ENCODE results near the gene RNF186.
"Not testable (repeated sequence)": the region's sequence is repeated elsewhere in the genome, so short reads cannot be mapped to it uniquely, and the experiment has no call there.

The RNF186 gene

DNA sequence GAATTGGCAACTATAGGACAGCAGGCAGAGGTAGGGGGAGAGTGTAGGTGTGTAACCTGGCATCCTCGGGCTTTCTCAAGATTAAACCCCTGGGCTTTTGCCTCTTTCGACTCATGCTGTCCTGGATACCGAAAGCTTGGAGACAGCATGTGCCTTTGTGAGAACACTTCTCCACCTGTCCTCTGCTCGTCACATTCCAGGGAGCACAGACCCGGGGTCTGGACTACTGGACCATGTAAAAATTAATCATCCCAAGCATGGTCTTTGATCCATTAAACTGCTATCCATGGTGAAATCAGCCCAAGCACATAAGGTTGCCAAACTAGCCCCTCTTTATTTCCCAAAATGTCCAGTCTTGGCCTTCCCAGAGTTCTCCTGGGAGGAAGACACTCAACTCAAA lies 9.0 kb upstream of the RNF186 start:
- no peak overlapping the region for H3K9ac ChIP-seq (ENCODE audit: low read length)
- no peaks in the 10 kb centered on the region for H3K4me1 ChIP-seq (ENCODE audit: control insufficient read depth, low read depth, low read length)
- no peak overlapping the region for H3K27ac ChIP-seq (ENCODE audit: low read length)
- no peaks in the 10 kb centered on the region for H3K9me3 ChIP-seq (ENCODE audit: control insufficient read depth, low read depth, low read length)
- H3K27me3 ChIP-seq (ENCODE audit: control insufficient read depth, insufficient read depth, low read length) = no peaks in the 10 kb centered on the region
- no peak overlapping the region for H3K4me3 ChIP-seq (ENCODE audit: low read length)
- H3K36me3 ChIP-seq (ENCODE audit: control insufficient read depth, low read depth, low read length) = no peaks in the 10 kb centered on the region

DNA sequence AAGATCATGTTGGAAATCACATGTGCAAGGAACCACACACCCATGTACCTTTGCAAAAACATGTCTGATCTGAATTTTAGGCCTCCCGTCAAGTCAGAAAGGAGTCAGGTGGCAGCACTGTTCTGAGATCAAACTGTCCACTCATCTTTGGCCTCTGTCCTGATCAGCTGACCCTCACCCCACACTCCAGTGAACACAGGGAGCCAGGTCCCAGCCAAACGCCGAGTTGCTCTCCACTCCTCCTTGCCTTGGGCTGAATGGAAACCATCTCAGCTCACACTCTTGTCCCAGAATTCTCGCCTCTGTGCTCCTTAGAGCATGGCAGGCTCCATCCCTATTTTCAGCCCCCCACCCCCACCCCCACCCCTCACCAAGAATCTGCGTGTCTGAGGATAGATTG lies 4.6 kb upstream of the RNF186 start:
- Histone ChIP-seq H3K9ac (ENCODE audit: low read length) (no peak overlapping the region), H3K27me3 (ENCODE audit: control insufficient read depth, insufficient read depth, low read length) (no peaks in the 10 kb centered on the region), H3K4me1 (ENCODE audit: control insufficient read depth, low read depth, low read length) (peaks cover 23% of the 10 kb centered on the region), H3K36me3 (ENCODE audit: control insufficient read depth, low read depth, low read length) (no peaks in the 10 kb centered on the region), H3K9me3 (ENCODE audit: control insufficient read depth, low read depth, low read length) (no peaks in the 10 kb centered on the region), H3K27ac (ENCODE audit: low read length) (no peak overlapping the region), H3K4me3 (ENCODE audit: low read length) (no peak overlapping the region)

DNA sequence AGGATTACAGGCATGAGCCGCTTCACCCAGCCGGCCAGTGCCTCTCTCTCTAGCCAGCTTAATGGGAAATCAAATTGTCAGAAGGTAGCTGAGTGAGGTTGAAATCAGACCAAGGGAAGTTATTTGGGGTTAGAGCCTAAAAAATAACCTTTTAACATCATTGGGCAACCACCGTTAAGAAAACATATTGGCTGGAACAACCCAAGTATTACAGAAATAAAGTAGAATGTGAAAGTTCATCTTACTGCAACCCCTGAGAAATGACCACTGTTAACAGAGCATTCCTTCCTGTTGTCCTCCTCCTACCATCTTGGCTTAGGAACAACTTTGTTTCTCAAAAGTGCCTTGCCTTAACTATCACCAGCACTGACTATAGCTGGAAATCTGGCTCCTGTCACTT lies 3.2 kb upstream of the RNF186 start:
- Histone ChIP-seq H3K9ac (ENCODE audit: low read length) (no peak overlapping the region), H3K36me3 (ENCODE audit: control insufficient read depth, low read depth, low read length) (no peaks in the 10 kb centered on the region), H3K27ac (ENCODE audit: low read length) (no peak overlapping the region), H3K4me1 (ENCODE audit: control insufficient read depth, low read depth, low read length) (peaks cover 23% of the 10 kb centered on the region), H3K27me3 (ENCODE audit: control insufficient read depth, insufficient read depth, low read length) (no peaks in the 10 kb centered on the region), H3K9me3 (ENCODE audit: control insufficient read depth, low read depth, low read length) (no peaks in the 10 kb centered on the region), H3K4me3 (ENCODE audit: low read length) (no peak overlapping the region)

DNA sequence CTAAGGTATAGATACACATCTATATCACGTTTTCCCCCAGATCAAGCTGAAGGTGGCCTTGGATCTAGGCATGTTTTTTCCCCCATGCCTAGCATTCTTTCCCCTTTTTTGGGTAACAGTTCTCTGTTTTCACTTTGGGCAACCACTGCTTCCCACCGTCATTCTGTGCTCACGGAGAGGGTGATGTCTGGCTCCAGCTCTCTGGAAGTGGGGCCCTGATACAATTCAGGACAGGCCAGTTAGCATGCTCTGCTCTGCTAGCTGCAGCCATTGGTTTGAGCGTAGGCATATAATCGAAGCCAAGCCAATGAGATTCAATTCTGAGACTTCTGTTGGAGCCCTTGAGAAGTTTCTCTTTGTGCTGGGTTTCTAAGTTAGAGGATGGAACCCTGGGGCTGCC lies 2.1 kb upstream of the RNF186 start:
- Histone ChIP-seq H3K9ac (ENCODE audit: low read length) (no peak overlapping the region), H3K36me3 (ENCODE audit: control insufficient read depth, low read depth, low read length) (no peaks in the 10 kb centered on the region), H3K27ac (ENCODE audit: low read length) (no peak overlapping the region), H3K4me3 (ENCODE audit: low read length) (peak overlapping the region; percentile 5), H3K27me3 (ENCODE audit: control insufficient read depth, insufficient read depth, low read length) (no peaks in the 10 kb centered on the region), H3K9me3 (ENCODE audit: control insufficient read depth, low read depth, low read length) (no peaks in the 10 kb centered on the region), H3K4me1 (ENCODE audit: control insufficient read depth, low read depth, low read length) (peaks cover 23% of the 10 kb centered on the region)

DNA sequence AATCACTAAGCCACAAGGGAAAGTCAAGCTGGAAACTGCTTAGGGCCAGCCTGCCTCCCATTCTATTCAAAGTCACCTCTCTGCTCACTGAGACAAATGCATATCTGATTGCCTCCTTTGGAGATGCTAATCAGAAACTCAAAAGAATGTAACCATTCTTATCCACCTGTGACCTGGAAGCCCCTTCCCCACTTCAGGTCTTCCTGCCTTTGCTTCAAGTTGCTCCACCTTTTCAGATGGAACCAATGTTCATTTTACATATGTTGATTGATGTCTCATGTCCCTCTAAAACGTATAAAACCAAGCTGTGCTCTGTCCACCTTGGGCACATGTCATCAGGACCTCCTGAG lies 1.6 kb upstream of the RNF186 start:
- not testable (repeated sequence) for H3K36me3 ChIP-seq (ENCODE audit: control insufficient read depth, low read depth, low read length); H3K9me3 ChIP-seq (ENCODE audit: control insufficient read depth, low read depth, low read length); H3K27ac ChIP-seq (ENCODE audit: low read length); H3K27me3 ChIP-seq (ENCODE audit: control insufficient read depth, insufficient read depth, low read length); H3K9ac ChIP-seq (ENCODE audit: low read length)
- Histone ChIP-seq H3K4me3 (ENCODE audit: low read length) (peak overlapping the region; percentile 31), H3K4me1 (ENCODE audit: control insufficient read depth, low read depth, low read length) (peaks cover 23% of the 10 kb centered on the region)

DNA sequence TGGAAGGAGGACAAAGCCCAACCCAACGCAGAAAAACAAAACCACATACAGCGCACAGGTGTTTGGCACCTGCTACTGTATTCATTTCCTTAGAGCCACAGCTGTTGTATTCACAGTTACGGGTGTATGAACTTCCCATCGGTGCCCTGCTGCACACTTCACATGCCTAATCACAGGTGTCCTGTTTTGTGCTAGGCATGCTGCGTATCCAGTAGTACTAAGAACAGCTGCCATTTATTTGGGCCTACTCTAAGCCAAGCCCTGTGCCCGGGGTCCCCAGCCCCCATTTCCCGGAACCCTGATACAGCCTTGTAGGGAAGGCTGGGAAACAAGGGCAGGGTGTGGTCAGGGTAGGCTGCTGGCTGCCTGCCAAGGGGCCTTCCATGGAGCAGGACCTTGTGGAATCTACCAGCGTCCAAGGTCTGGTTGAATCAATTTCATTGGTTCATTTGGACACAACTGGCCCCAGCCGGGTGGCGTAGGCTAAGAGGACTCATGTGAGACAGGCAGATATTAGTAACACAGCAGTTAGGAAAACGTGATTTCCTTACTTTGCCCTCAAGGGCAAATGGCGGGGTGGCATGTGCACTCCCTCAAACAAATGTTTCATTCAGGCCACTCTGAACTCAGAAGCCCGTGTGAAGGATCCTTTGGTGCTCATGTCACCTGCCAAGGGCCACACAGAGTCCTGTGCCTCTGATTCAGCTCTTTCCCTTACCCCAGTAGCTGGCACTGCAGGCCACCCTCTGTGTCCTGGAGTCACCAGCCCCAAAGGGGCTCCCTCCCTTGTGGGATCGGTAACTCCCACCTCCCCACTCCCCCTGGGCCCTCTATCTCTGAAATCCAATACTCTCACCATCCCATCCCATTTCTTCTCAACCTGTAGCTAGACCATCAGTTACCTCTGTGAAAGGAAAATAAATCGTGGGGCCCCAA lies 986 bp upstream of the RNF186 start:
- no peak overlapping the region for H3K27ac ChIP-seq (ENCODE audit: low read length)
- peaks cover 23% of the 10 kb centered on the region for H3K4me1 ChIP-seq (ENCODE audit: control insufficient read depth, low read depth, low read length)
- no peak overlapping the region for H3K9ac ChIP-seq (ENCODE audit: low read length)
- H3K27me3 ChIP-seq (ENCODE audit: control insufficient read depth, insufficient read depth, low read length) = no peaks in the 10 kb centered on the region
- H3K36me3 ChIP-seq (ENCODE audit: control insufficient read depth, low read depth, low read length) = no peaks in the 10 kb centered on the region
- no peaks in the 10 kb centered on the region for H3K9me3 ChIP-seq (ENCODE audit: control insufficient read depth, low read depth, low read length)
- H3K4me3 ChIP-seq (ENCODE audit: low read length) = peak overlapping the region; percentile 31

DNA sequence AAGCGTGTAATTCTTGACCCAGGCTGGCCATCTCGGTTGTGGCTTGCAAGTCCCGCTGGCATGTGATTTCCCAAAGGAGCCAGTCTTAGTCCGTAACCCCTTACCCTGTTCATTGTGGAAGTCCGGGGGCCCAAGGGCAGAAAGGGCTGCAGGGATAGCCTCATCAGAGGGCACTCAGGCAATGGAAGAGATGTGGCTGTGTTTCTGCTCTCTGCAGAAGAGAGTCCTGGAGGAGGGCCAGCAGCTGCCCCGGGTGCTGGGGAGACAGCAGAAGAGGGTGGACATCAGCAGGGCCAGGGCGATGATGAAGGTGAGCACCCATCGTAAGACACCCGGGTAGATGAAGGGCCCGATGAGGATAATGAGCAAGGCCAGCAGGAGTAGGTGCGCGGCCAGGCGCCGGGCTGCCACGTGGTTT lies 830 bp downstream of the RNF186 start:
- Histone ChIP-seq H3K4me1 (ENCODE audit: control insufficient read depth, low read depth, low read length) (peaks cover 23% of the 10 kb centered on the region), H3K9me3 (ENCODE audit: control insufficient read depth, low read depth, low read length) (no peaks in the 10 kb centered on the region), H3K27ac (ENCODE audit: low read length) (no peak overlapping the region), H3K4me3 (ENCODE audit: low read length) (no peak overlapping the region), H3K36me3 (ENCODE audit: control insufficient read depth, low read depth, low read length) (no peaks in the 10 kb centered on the region), H3K27me3 (ENCODE audit: control insufficient read depth, insufficient read depth, low read length) (no peaks in the 10 kb centered on the region), H3K9ac (ENCODE audit: low read length) (no peak overlapping the region)

DNA sequence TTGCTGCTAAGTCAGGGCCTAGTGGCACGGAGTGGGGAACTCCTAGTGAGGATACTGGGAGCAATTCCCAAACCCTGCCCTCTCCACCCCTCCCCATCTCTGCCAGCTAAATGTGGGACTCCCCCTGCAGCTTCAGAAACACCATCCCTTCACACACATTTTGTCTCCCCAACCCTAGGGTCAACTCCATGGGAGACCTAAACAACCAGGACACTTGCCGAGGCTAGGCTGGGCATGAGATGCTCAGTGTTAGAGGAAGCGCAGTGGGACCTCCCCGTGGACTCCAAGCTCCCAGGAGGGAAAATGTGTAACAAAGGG lies 1.5 kb downstream of the RNF186 start:
- Histone ChIP-seq H3K36me3 (ENCODE audit: control insufficient read depth, low read depth, low read length) (no peaks in the 10 kb centered on the region), H3K4me3 (ENCODE audit: low read length) (no peak overlapping the region), H3K4me1 (ENCODE audit: control insufficient read depth, low read depth, low read length) (peaks cover 23% of the 10 kb centered on the region), H3K9me3 (ENCODE audit: control insufficient read depth, low read depth, low read length) (no peaks in the 10 kb centered on the region), H3K27me3 (ENCODE audit: control insufficient read depth, insufficient read depth, low read length) (no peaks in the 10 kb centered on the region), H3K27ac (ENCODE audit: low read length) (no peak overlapping the region), H3K9ac (ENCODE audit: low read length) (no peak overlapping the region)

DNA sequence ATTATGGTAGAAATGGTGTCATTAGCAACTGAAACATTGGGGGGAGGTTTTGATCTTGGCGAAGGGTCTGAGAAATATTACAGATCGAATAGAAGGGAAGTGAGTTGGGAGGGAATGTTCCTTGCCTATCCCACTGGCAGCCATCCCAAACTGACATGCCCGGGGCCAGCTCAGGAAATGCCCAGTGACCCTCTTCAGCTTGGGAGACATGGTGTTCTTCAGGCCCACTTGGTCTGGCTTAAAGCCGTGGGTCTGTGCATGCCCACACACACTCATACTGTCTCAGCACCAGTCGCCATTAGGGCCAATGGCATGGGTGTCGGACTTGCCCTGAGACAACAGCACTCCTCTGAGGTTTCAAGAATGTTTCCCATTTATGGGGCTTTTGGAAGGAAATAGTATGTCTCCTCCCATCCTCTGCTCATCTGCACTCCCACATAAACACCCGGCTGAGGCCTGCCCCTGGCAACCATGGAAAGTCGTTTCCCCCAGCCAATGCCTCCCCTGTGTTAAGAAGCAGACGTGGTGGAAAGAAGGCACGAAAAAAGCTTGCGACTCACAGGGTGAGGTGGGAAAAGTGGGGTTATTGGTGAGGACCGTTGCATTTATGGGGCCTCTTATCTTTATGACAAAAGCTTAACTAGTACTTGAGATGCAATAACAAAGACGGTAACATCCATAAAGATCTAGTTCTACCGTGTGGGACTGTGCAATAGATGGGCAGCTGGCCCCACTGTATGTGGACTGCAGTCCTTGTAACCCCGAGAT lies 2.0 kb downstream of the RNF186 start:
- Histone ChIP-seq H3K27ac (ENCODE audit: low read length) (no peak overlapping the region), H3K36me3 (ENCODE audit: control insufficient read depth, low read depth, low read length) (no peaks in the 10 kb centered on the region), H3K27me3 (ENCODE audit: control insufficient read depth, insufficient read depth, low read length) (no peaks in the 10 kb centered on the region), H3K4me3 (ENCODE audit: low read length) (no peak overlapping the region), H3K9me3 (ENCODE audit: control insufficient read depth, low read depth, low read length) (no peaks in the 10 kb centered on the region), H3K9ac (ENCODE audit: low read length) (no peak overlapping the region), H3K4me1 (ENCODE audit: control insufficient read depth, low read depth, low read length) (peaks cover 23% of the 10 kb centered on the region)

DNA sequence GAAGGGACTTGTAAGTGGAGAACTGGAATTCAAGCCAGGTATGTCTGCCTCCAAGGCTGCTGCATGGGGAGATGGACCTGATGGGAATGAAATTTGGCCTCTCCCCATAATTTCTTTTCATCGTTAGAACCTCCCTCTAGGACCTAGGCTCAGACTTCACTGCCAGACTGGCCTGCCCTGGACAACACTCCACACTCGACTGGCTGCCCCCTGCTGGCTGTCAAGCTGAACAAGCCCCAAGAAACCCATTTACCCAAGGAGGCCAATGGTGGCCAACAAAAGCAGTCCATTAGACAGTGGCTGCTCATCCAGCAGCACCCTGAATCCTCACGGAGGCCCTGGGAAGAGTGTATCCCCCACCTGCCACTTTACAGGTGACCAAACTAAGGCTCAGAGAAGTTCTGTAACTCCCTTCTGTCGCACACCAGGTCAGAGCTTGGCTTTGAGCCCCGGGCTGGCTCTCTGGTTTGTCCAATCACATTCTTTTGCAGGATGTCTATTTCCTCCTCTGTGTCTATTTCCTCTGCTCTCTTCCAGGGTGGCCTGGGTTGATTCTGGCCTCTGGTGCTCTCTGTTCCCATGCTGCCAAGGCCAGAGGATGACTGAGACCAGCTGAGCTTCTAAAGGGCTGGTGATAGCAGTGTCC lies 3.8 kb downstream of the RNF186 start:
- no peaks in the 10 kb centered on the region for H3K36me3 ChIP-seq (ENCODE audit: control insufficient read depth, low read depth, low read length)
- H3K4me3 ChIP-seq (ENCODE audit: low read length) = no peak overlapping the region
- no peak overlapping the region for H3K9ac ChIP-seq (ENCODE audit: low read length)
- no peaks in the 10 kb centered on the region for H3K9me3 ChIP-seq (ENCODE audit: control insufficient read depth, low read depth, low read length)
- H3K27me3 ChIP-seq (ENCODE audit: control insufficient read depth, insufficient read depth, low read length) = no peaks in the 10 kb centered on the region
- no peak overlapping the region for H3K27ac ChIP-seq (ENCODE audit: low read length)
- peaks cover 9% of the 10 kb centered on the region for H3K4me1 ChIP-seq (ENCODE audit: control insufficient read depth, low read depth, low read length)

DNA sequence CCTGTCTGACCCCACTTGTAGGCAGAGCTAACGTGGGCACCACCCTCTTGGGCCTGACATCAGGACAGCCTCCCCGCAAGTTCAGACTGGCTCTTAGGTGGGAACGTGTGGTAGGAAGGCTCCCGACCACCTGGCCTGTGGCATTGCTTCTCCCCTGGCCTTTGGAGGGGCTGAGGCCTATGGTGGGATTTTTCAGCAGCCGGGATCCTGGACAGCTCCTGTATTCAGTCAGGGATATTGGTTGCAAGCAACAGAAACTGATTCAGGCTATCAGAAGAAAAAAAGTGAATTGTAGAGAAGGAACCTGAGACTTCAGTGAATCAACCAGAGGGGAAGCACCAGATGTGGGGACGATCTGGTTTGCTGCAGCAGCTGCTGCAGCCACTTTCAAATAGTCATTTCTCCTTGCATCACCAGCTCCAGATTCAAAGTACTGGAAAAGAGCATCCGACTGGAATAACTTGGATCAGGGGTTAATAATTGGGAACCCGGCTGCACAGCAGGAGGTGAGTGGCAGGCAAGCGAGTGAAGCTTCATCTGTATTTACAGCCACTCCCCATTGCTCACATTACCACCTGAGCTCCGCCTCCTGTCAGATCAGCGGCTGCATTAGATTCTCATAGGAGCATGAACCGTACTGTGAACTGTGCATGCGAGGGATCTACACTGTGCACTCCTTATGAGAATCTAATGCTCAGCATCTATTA lies 5.9 kb downstream of the RNF186 start:
- Histone ChIP-seq H3K9me3 (ENCODE audit: control insufficient read depth, low read depth, low read length) (no peaks in the 10 kb centered on the region), H3K36me3 (ENCODE audit: control insufficient read depth, low read depth, low read length) (no peaks in the 10 kb centered on the region), H3K27me3 (ENCODE audit: control insufficient read depth, insufficient read depth, low read length) (no peaks in the 10 kb centered on the region), H3K27ac (ENCODE audit: low read length) (no peak overlapping the region), H3K4me3 (ENCODE audit: low read length) (no peak overlapping the region), H3K4me1 (ENCODE audit: control insufficient read depth, low read depth, low read length) (no peaks in the 10 kb centered on the region), H3K9ac (ENCODE audit: low read length) (no peak overlapping the region)

All from iPS-18a (cell line).